Raji (cell line): ENCODE measurements around the gene LMBR1L.

Source experiments
- POLR2A ChIP-seq: IDR thresholded peaks from 2 replicates; pipeline ENCODE4 v1.6.1; 2011; ENCODE audit warnings: low read depth, low read length, control low read depth; ENCODE audit not compliant: insufficient read depth

LMBR1L gene, protein sequence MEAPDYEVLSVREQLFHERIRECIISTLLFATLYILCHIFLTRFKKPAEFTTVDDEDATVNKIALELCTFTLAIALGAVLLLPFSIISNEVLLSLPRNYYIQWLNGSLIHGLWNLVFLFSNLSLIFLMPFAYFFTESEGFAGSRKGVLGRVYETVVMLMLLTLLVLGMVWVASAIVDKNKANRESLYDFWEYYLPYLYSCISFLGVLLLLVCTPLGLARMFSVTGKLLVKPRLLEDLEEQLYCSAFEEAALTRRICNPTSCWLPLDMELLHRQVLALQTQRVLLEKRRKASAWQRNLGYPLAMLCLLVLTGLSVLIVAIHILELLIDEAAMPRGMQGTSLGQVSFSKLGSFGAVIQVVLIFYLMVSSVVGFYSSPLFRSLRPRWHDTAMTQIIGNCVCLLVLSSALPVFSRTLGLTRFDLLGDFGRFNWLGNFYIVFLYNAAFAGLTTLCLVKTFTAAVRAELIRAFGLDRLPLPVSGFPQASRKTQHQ

DNA sequence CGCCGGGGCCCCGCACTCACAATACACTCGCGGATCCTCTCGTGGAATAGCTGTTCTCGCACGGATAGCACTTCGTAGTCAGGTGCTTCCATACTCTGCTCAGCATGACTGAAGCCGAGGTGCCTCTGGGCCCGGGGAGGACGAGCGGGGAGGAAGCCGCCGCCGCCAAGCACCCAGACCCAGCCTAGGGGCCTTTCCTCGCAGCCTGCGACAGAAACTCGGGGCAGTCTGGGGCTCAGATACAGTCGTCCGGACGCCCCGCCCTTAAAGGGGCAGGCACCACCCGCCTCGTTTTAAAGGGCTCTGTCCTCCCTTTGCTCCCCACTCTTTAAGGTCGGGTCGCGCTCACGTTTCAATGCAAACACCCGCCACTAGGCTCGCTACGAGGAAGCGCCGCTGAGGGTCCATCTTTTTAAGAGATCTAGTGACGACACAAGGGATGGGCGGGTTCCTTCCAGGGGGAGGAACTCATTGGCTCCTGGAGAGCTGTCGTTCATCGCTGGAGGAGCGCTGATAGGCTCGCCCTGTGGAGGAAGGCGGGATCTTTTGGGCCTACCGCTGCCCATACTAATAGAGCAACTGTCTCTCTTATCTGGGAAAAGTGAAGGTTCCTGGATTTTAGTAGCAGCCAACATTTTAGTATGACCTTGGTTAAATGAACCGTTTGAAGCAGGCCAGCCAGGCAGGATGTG, at the start of gene LMBR1L:
LMBR1L (minus strand) TSS at position 384 of the 692 bp plus-strand sequence; CDS start at position 92, 292 bp downstream.
- TF ChIP-seq POLR2A: peak; percentile 83

DNA sequence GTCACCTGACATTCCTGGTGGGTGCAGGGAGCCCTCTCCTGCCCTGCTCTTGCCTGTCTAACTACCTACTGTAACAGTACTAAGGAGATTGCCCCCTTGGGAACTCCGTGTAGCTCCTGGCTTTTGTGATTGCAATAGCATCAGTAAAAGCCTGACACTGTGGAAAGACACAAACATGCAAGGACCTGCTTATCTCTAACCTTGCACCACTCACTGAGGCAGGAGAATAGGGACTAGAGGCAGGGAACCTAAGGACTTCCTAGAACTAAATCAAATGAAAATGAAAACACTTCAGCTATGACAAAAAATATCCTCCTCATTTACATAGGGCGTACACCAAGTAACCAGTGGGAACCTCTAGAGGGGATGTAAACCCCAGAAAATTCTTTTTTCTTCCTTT, 49.8 kb upstream of the LMBR1L start:
- TF ChIP-seq POLR2A: peak; percentile 40; the same call in 1 of the 2 replicates

DNA sequence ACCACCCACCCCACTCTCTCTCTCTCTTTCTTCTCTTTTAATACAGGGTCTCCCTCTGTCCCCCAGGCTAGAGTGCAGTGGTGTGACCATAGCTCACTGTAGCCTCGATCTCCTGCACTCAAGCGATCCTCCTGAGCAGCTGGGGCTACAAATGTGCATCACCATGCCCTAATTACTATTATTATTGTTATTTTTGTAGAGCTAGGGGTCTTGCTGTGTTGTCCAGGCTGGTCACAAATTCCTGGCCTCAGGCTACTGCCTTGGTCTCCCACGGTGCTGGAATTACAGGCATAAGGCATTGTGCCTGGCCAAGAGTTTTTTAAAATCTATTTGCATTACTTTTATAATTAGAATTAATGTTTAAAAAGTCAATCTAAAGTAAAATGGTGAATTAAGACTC, 43.6 kb upstream of the LMBR1L start:
- TF ChIP-seq POLR2A: no peak

DNA sequence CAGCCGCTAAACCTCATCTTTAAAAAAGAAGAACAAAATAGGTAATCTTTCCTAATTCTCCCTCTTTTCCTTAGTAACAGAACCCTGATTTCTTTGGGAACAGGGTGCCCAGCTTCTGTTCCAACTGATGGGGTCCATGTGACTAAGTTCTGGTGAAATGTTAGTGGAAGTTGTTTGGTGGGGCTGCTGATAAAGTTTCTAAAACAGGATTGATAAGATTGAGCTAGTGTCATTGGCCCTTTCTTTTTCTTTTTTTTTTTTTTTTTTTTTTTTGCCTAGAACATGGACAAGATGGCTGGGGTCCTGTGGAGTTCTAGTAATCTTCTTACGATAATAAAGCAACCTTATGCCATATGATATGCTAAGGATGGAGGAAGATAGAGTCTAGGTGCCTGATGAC, 36.7 kb upstream of the LMBR1L start:
- no peak for TF ChIP-seq POLR2A

DNA sequence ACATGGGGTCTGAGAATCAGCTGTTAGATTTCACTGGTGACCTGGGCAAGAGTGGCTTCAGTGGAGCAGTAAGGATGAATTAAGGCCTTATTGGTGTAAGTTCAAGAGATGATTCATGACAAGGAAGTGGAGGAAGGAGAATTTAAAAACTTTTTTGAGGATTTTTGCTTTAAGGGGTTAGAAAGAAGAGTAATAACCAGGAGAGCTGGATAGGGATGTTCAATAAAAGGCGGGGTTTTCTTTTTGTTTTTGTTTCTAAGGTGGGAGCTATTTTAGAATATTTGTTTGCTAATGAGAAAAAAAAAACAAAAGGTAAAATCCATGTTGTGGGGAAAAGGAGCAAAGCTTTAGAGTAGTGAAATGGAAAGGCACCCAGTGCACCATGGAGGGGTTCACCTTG, 35.8 kb upstream of the LMBR1L start:
- TF ChIP-seq POLR2A: no peak

DNA sequence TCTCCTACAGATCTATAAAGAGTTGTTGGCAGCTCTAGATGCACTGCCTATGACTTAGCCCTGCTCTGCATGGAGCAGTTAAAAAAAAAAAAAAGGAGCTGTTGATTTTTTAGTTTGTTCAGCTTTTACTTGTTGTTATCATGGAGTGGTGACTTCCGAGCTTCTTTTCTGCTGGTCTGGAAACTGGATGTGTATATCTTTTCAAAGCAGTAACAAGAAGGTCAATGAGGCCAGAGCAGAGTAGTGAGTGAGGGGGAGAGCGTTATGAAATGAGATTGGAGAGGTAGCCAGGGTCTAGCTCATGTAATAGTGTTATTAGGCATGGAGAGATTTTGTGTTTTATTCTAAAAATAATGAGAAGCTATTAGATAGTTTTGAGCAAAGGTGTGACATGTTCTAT, 33.7 kb upstream of the LMBR1L start:
- no peak for TF ChIP-seq POLR2A

DNA sequence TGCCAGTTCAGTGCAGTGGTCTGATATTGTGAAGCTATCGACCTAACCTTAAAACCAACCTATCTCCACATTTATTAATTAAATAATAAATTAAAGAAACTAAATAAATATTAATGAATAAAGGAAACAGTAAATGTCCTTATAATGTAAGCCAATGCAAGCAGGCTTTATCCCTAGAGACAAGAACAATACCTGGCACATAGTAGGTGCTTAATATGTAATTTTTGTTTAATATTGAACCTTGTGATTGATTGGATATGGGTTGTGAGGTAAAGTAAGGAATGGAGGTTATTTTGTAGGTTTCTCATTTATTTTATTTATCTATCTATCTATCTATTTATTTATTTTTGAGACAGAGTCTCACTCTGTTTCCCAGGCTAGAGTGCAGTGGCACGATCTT, 28.4 kb upstream of the LMBR1L start:
- TF ChIP-seq POLR2A: no peak

DNA sequence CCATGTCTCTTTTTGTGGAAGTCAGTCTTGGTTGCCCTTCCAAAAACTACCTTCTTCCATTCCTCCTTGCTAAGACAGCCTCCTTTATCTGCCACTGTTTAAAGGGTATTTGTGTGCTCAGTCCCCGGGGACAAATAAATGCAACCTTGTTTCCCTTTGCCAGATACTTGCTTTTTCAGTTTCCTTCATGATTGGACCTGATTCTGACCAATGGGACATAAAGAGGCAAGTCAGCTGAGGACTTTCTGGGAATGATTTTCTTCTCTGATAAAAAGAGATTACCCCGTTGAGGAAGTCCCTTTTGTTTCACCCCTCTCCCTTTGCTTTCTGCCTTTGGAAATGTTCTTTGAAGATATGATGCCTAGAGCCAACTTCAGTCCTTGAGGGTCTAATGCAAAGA, 27.9 kb upstream of the LMBR1L start:
- TF ChIP-seq POLR2A: no peak

DNA sequence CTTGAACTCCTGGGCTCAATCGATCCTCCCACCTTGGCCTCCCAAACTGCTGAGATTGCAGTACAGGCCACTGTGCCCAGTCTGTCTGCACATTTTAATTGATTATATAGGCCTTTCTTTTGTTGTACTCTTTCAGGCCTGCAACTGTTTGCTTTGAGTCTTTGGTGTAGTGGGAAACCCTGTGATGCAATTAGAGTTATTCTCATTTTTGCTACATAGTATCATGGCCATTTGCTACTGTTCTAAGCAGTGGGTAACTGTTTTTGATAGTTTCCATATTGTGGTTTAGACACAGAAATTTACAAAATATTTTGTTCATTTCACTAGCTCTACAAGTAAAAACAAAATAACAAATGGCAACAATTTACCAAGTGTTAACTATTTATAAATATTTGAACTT, 26.8 kb upstream of the LMBR1L start:
- no peak for TF ChIP-seq POLR2A

DNA sequence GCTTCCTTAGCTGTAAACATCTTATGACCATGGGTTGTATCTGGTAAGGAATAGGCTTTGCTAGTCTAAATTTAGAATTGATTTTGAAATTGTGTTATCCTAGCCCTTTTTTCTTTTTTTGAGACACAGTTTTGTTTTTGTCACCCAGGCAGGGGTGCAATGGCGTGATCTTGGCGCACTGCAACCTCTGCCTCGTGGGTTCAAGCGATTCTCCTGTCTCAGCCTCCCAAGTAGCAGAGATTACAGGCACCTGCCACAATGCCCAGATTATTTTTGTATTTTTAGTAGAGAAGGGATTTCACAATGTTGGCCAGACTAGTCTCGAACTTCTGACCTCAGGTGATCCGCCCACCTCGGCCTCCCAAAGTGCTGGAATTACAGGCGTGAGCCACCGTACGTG, 22.9 kb upstream of the LMBR1L start:
- no peak for TF ChIP-seq POLR2A

DNA sequence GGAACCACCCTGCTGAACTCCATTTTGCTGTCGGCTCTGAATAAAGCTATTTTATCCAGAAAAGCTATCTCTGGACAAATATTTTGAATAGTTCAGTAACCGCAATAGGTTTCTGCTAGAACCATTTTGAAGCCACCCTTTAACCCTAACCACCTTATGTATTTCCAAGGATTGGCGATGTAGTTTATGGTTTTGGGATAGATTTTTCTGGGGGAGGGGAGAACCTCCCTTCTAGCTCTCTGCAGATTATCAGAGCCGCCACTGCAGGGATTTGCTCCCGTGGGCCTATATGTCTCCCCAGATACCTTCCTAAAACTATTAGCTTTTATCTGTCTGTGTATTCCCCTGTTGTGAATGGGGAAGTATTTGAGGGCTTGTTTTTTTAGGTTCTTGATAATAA, 22.4 kb upstream of the LMBR1L start:
- no peak for TF ChIP-seq POLR2A

DNA sequence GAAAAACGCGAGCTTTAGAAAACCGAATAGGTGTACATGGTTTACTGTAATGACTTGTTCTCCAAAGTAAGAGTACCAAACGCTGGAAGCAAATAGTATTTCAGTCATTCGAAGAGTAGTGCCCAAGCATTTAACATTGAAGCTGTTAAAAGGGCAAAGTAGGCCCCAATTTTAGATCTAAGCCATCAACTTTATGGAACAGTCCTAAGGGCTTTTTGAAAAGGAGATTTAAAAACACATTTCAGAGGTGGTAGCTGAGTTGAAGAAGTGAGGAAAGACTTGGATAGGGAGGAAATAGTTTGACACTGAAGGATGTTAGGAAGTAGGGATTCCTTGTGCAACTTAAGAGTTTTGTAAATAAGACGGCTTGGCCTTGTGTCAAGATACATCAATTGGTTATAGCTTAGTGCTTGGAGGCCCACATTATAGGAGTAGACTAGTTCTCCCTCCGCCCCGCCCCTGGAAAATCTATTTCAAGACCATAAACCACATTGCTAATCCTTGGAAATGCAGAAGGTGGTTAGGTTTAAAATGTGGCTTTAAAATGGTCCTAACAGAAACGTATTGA, 21.3 kb upstream of the LMBR1L start:
- no peak for TF ChIP-seq POLR2A

DNA sequence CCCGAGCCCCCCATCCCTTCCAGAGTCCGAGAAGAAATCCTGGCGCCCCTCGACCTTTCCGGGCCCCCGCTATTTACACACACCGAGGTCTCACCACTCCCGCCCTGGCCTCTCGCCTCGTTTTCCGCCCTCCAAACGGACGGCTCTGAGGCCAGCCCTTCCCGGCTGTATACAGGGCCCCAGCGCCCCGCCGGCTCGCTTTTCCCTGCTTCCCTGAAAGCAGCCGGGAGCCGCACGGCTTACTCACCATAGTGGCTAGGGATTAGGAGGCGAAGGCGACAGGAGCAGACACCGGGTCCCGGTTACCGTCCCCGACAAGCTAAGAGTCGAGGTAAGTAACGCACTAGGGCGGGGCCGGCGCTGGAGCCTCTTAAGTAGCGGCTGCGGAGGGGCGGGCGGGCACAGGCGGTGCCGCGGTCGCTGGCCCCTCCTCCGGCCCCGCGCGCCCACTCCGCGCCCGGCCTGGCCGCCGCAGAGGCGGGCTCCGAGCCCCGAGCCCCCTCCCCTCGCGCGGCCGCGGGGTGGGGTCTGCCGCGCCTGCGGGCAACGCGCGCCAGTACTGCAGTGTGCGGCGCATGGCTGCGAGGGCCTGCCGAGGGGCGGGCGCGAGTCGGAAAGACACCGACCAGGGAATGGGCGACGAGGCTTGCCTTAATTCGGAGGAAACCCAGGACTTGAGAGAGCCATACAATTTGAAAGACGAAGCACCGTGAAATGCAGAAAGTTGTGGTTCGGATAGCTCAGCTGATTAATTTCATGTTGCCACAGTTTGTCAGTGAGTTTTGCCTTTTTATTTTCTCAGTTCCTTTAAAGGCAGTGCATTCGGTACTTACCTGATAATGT, 20.6 kb upstream of the LMBR1L start, which contains the start of gene TUBA1B:
TUBA1B (minus strand) TSS at position 345 of the 843 bp plus-strand sequence; CDS start at position 250, 95 bp downstream.
- TF ChIP-seq POLR2A: peak; percentile 100

DNA sequence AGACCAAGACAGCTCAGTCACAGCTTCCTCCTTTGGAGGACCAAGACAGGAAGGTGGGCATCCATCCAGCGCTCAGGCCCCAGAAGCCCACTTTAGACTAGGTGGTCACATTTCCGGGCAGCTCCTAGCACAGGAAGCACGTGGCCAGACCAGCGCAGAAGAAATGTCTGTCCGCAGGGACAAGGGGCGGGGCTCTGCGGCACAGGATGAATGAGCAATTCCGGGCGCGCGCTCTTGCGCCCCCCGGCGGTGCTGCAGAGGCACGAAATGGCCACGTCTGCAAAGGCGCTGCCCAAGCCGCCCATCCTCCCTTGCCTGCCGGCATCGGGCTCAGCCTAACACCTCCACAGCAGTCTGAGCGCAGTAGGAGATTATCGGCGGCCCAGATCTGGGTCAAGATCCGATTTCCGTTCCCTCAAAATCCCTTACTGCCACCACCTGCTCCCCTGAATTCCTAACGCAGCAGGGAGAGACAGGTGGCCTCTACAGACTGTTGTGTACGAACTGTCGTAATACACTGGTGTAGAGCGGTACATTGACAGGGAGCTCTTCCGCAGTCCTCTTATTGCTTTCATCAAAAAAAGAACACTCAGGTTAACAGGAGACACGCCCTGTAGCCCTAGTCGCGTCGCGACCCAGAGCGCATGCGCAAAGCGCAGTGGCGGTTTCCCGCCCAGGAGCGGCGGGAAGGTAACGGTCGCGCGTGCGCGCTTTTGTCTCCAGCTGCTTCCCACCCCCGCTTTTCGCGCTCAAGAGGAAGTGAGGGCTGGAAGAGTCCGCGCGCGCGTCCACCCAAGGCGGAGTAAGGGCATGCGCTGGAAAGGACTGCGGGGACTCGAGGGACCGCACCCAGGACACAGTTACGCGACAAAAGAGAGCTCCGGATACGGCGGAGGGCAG, 19.8 kb upstream of the LMBR1L start:
- TF ChIP-seq POLR2A: peak; percentile 27; the same call in 1 of the 2 replicates
